CD4-positive, alpha-beta T cell treated with Interleukin-6 for 4 hours (primary cell): ENCODE data around the gene PNRC2.
"Not testable (repeated sequence)": the region's sequence is repeated elsewhere in the genome, so short reads cannot be mapped to it uniquely, and the experiment has no call there.

Experiments used
- DNase-seq: peaks from one replicate; pipeline ENCODE4 v3.0.0-alpha.2; 2020; ENCODE audit warnings: mixed read lengths

The PNRC2 gene

DNA sequence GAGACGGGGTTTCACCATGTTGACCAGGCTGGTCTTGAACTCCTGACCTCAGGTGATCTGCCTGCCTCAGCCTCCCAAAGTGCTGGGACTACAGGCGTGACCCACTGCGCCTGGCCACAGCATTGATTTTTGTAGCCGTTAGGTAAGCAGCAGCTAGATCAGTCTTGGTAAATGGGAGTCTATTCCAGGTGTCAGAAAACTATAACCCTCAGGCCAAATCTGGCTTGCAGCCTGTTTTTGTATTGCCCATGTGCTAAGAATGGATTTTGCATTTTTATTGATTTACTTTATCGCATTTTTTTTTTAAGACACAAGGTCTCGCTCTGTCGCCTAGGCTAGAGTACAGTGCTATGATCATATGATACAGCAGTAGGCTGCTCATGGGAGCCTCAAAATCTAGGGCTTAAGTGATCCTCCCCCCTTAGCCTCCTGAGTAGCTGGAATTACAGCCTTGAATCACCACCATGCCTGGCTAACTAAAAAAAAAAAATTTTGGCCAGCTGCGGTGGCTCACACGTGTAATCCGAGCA is 37.1 kb downstream of the PNRC2 start:
- no peak for DNase-seq

- no peak for DNase-seq
Measured at GRCh38 chr1:23997812-23998211, 38.2 kb downstream of the PNRC2 start.

- DNase-seq: no peak
Measured at GRCh38 chr1:23999156-23999671, 39.6 kb downstream of the PNRC2 start.

GRCh38 chr1:24002695-24003094 is 43.1 kb downstream of the PNRC2 start:
- no peak for DNase-seq

GRCh38 chr1:24003331-24003972 is 43.8 kb downstream of the PNRC2 start:
- no peak for DNase-seq

GRCh38 chr1:24004132-24004531 is 44.5 kb downstream of the PNRC2 start:
- DNase-seq: no peak

DNA sequence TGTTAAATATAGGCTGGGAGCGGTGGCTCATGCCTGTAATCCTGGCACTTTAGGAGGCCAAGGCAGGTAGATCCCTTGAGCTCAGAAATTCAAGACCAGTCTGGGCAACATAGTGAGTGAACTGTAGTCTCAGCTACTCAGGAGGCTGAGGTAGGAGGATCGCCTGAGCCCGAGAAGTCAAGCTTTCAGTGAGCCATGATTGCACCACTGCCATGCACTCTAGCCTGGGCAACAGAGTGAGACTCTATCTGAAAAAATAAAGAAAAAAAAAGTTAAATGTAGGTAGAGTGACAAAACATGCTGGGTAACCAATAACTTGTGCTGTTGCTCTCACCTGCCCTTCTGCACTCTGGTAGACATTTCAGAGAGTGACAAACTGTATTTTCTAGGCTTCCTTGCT is 45.5 kb downstream of the PNRC2 start:
- DNase-seq: no peak

DNA sequence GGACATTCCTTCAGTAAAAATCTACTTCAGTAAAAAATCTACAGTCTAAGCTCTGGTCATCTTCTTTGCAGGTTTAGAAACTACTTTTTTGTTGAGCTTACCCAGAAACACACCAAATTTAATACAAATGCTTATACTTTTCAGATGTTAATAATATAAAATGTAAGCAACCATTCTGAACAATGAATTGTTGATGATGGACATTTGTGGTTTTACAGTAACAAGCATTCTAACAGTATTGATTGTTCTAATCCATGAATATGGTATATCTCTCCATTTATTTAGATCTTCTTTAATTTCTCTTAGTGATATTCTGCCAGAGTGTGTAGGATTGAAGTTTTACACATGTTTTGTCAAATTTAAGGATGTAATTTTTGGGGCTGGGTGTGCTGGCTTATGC is 47.5 kb downstream of the PNRC2 start:
- DNase-seq: no peak

DNA sequence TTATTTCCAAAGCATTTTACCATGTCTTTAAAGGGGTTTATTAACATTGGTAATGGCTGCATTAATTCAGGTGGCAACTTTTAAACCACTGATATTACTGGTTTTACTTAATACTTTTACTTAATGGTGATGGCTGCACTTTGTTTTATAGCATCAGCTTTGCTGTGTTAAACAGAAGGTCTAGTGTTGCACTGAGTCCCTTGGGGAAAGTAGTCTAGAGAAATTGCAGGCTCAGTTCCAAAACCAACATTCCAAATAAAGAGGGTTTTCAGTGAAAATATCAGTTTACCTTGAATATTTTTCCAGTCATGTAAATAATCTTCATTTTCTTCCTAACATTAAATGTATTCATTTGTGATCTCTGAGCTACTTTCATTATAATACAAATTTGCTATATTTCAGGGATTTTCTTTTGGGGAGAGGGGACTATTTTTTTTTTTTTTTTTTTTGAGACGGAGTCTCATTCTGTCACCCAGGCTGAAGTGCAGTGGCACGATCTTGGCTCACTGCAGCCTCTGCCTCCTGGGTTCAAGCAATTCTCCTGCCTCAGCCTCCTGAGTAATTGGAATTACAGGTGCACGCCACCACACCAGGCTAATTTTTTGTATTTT is 49.1 kb downstream of the PNRC2 start:
- not testable (repeated sequence) for DNase-seq

- DNase-seq: no peak
Measured at GRCh38 chr1:24009406-24009805, 49.8 kb downstream of the PNRC2 start.

GRCh38 chr1:24010650-24011049 is 51.0 kb downstream of the PNRC2 start:
- no peak for DNase-seq

DNA sequence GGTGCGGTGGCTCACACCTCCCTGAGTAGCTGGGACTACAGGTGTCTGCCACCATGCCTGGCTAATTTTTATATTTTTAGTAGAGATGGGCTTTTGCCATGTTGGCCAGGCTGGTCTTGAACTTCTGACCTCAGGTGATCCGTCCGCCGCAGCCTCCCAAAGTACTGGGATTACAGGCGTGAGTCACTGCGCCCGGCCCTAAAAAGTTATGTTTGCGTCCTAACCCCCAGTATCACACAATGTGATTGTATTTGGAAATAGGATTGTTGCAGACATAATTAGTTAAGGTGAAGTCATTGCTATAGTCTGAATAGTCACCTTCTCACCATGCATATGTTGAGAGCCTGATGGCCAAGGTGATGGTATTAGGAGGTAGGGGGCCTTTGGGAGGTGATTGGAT is 53.2 kb downstream of the PNRC2 start:
- DNase-seq: not testable (repeated sequence)
